ENCODE measurements around the gene IL36B.

- no peak for TF ChIP-seq EZH2 (IDR thresholded peaks at IDR 0.05; ENCODE audit: insufficient read depth, low read length)
- no peak for TF ChIP-seq CTCF (IDR thresholded peaks at IDR 0.05; ENCODE audit: insufficient read depth, low read depth, low read length)
These were observed at the start of gene IL36B for GRCh38 chr2:113052396-113052917.

Measured in astrocyte (in vitro differentiated cells and primary cell).